ENCODE measurements around the gene IMPA2. TPM values are rescaled to one million over a fixed set of nuclear protein-coding genes. Genes with fewer than 3 reads are reported as not detected.

The IMPA2 gene
- total and polyA plus RNA-seq, 2 of the 13 experiments (the other 11 are each of a cell fraction or from before 2014, with no cell fraction given) = 37.8 to 71.8 TPM

DNA sequence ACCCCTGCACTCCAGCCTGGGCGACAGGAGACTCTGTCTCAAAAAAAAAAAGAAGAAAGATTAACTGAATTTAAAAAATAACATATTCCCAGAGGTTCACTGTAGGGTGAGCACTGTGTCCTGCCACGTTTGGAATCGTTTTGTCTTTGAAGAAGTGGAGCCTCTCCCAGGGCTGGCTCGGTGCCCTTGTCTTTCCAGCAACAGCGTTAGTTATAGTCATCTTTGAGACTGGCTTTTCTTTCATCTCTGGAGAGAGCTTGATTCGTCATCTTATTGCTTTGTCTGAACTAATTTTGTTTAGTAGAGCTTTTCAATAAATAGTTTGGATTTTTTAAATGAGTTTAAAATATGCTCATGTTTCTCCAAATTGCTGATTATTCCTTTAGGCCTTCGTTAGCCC lies 50.5 kb downstream of the IMPA2 start:
- ChIA-PET POLR2A (no interaction called here), CTCF (ENCODE audit: low intra/inter-chr PET ratio, low total read pairs) (no interaction called here)
- H3K9ac ChIP-seq (ENCODE audit: insufficient read depth, low read depth, low read length) = no peak overlapping the region
- H4K20me1 ChIP-seq (ENCODE audit: insufficient read depth, low read length) = no peaks in the 10 kb centered on the region
- H3K4me1 ChIP-seq (ENCODE audit: insufficient read depth, low read length) = peaks cover 17% of the 10 kb centered on the region
- BruUV-seq (replicated peaks) = no TSS peak
- H3K9me3 ChIP-seq (ENCODE audit: low read length) = no peaks in the 10 kb centered on the region
- H3K4me2 ChIP-seq (ENCODE audit: low read depth, low read length) = no peak overlapping the region
- no peak overlapping the region for H3K4me3 ChIP-seq (replicated peaks in 1 of 3; ENCODE audit: insufficient read depth in 1 of 3, low read depth in 2 of 3, low read length in 3 of 3)
- no peaks in the 10 kb centered on the region for H3K79me2 ChIP-seq (ENCODE audit: insufficient read depth, low read length)
- H3K36me3 ChIP-seq (replicated peaks in 1 of 2; ENCODE audit: control insufficient read depth in 1 of 2, insufficient read depth in 2 of 2, low read length in 2 of 2) = peaks cover 6 to 25% of the 10 kb centered on the region in 2 experiments; a peak in 4 of 5 replicates
- in situ Hi-C loops (cut with HindIII; ENCODE audit: extremely low pct_ligation_motif_present, low pct_unique_long_range_greater_than_20kb) (no loop called here), intact Hi-C loops (cut with micrococcal nuclease; ENCODE audit: unreplicated experiment) (no loop called here)
- H2AFZ ChIP-seq (ENCODE audit: low read length) = no peak overlapping the region
- 93% methylated on average over 7 of the region's 7 CpGs for WGBS (ENCODE audit: low lambda C conversion rate)
- H3K27me3 ChIP-seq (ENCODE audit: control insufficient read depth in 1 of 2, insufficient read depth in 2 of 2, low read length in 2 of 2) = no peaks in the 10 kb centered on the region
- no peak for DNase-seq (ENCODE audit: low spot score)
- TF ChIP-seq ZNF101 (CRISPR knock-in tag; IDR thresholded peaks at IDR 0.05; ENCODE audit: borderline replicate concordance, low read depth) (no peak), BRCA1 (CRISPR knock-in tag; IDR thresholded peaks at IDR 0.05) (no peak), GATA4 (IDR thresholded peaks at IDR 0.05; ENCODE audit: borderline replicate concordance, low read depth) (no peak), ZNF430 (CRISPR knock-in tag; IDR thresholded peaks at IDR 0.05) (no peak), ZNF709 (CRISPR knock-in tag; IDR thresholded peaks at IDR 0.05) (no peak), IKZF4 (CRISPR knock-in tag; IDR thresholded peaks at IDR 0.05; ENCODE audit: borderline replicate concordance, low read depth, not compliant biosample characterization) (no peak)
- TF ChIP-seq, protein P1, sequence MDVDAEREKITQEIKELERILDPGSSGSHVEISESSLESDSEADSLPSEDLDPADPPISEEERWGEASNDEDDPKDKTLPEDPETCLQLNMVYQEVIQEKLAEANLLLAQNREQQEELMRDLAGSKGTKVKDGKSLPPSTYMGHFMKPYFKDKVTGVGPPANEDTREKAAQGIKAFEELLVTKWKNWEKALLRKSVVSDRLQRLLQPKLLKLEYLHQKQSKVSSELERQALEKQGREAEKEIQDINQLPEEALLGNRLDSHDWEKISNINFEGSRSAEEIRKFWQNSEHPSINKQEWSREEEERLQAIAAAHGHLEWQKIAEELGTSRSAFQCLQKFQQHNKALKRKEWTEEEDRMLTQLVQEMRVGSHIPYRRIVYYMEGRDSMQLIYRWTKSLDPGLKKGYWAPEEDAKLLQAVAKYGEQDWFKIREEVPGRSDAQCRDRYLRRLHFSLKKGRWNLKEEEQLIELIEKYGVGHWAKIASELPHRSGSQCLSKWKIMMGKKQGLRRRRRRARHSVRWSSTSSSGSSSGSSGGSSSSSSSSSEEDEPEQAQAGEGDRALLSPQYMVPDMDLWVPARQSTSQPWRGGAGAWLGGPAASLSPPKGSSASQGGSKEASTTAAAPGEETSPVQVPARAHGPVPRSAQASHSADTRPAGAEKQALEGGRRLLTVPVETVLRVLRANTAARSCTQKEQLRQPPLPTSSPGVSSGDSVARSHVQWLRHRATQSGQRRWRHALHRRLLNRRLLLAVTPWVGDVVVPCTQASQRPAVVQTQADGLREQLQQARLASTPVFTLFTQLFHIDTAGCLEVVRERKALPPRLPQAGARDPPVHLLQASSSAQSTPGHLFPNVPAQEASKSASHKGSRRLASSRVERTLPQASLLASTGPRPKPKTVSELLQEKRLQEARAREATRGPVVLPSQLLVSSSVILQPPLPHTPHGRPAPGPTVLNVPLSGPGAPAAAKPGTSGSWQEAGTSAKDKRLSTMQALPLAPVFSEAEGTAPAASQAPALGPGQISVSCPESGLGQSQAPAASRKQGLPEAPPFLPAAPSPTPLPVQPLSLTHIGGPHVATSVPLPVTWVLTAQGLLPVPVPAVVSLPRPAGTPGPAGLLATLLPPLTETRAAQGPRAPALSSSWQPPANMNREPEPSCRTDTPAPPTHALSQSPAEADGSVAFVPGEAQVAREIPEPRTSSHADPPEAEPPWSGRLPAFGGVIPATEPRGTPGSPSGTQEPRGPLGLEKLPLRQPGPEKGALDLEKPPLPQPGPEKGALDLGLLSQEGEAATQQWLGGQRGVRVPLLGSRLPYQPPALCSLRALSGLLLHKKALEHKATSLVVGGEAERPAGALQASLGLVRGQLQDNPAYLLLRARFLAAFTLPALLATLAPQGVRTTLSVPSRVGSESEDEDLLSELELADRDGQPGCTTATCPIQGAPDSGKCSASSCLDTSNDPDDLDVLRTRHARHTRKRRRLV (CRISPR knock-in tag; IDR thresholded peaks at IDR 0.05) = no peak
- ATAC-seq = no peak
- FAIRE-seq = no peak
- H3K27ac ChIP-seq (ENCODE audit: extremely low read length, insufficient read depth, low read length) = no peak overlapping the region

Measured in HepG2 (cell line).